Tibial nerve (tissue), 4 donors: ENCODE measurements around the gene ACSM3.

Experiments used
- EP300 ChIP-seq, 2 donors: sonication (generic); formaldehyde crosslinking; IDR thresholded peaks; one replicate each; pipeline ENCODE4 v1.6.1; 2017; ENCODE audit warnings: antibody characterized with exemption in 2 of 2, mild to moderate bottlenecking in 1 of 2
- POLR2A ChIP-seq, 2 donors: fragments of 450-650 bp; IDR thresholded peaks; one replicate each; pipeline ENCODE4 v1.6.1; 2017; ENCODE audit warnings: antibody characterized with exemption in 2 of 2, mild to moderate bottlenecking in 2 of 2, moderate library complexity in 2 of 2
- TF ChIP-seq, protein P1 (sequence below), 5 experiments: fragments of 200-600 bp in 3 of 5; fragments of 450-650 bp in 2 of 5; sonication (generic) in 3 of 5; IDR thresholded peaks; one replicate each; pipeline ENCODE4 v1.5.1; 2016 to 2019; ENCODE audit warnings: antibody characterized with exemption in 5 of 5, mild to moderate bottlenecking in 3 of 5, moderate library complexity in 2 of 5

DNA sequence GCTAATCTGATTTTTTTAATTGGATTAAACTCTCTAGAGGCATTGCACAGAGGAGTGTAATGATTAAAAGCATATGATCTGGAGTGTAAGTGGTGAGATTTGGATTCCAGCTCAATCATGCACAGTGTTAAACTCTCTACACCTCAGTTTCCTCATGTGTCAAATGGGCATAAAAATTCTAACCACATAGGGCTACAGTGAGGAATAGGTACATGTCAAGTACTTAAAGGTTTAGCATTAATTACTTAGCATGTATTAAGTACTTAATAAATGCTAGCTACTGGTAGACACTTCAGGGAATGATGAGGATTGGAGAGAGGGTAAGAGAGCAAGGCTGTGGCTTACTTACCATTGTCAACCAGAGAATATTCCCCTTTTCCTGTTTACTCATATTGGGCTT, 25.3 kb downstream of the ACSM3 start:
- TF ChIP-seq, protein P1, sequence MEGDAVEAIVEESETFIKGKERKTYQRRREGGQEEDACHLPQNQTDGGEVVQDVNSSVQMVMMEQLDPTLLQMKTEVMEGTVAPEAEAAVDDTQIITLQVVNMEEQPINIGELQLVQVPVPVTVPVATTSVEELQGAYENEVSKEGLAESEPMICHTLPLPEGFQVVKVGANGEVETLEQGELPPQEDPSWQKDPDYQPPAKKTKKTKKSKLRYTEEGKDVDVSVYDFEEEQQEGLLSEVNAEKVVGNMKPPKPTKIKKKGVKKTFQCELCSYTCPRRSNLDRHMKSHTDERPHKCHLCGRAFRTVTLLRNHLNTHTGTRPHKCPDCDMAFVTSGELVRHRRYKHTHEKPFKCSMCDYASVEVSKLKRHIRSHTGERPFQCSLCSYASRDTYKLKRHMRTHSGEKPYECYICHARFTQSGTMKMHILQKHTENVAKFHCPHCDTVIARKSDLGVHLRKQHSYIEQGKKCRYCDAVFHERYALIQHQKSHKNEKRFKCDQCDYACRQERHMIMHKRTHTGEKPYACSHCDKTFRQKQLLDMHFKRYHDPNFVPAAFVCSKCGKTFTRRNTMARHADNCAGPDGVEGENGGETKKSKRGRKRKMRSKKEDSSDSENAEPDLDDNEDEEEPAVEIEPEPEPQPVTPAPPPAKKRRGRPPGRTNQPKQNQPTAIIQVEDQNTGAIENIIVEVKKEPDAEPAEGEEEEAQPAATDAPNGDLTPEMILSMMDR (IDR thresholded peaks at IDR 0.05), result no peak
- TF ChIP-seq POLR2A (IDR thresholded peaks at IDR 0.05) (no peak), EP300 (IDR thresholded peaks at IDR 0.05) (no peak)
